HepG2 (cell line): ENCODE data around the gene PARN. TPM values are rescaled to one million over a fixed set of nuclear protein-coding genes. Genes with fewer than 3 reads are reported as not detected.

Source experiments
- IRF2 ChIP-seq: IDR thresholded peaks from 2 replicates; pipeline ENCODE4 v1.6.1; 2018; ENCODE audit warnings: missing genetic modification reagents, missing compliant biosample characterization
- LCORL ChIP-seq, 2 experiments: fragments of 450-650 bp in 1 of 2; sonication (generic) in 1 of 2; formaldehyde crosslinking in 1 of 2; IDR thresholded peaks; 2 replicates each; pipeline versions ENCODE4 v1.5.0 to v1.6.1; 2017 to 2020; ENCODE audit warnings: antibody characterized with exemption in 1 of 2, missing genetic modification reagents in 1 of 2
- MTERF4 ChIP-seq: sonication (generic); formaldehyde crosslinking; IDR thresholded peaks from 2 replicates; pipeline ENCODE4 v1.8.0; 2023; ENCODE audit warnings: mild to moderate bottlenecking, missing genetic modification reagents
- NAIF1 ChIP-seq: sonication (generic); formaldehyde crosslinking; IDR thresholded peaks from 2 replicates; pipeline ENCODE4 v1.5.0; 2020; ENCODE audit warnings: mild to moderate bottlenecking, missing genetic modification reagents, borderline replicate concordance
- NFAT5 ChIP-seq: sonication (generic); formaldehyde crosslinking; IDR thresholded peaks from 2 replicates; pipeline ENCODE4 v1.4.0; 2020; ENCODE audit warnings: missing genetic modification reagents
- PHF8 ChIP-seq: sonication (generic); formaldehyde crosslinking; IDR thresholded peaks from 2 replicates; pipeline ENCODE4 v1.5.0; 2020; ENCODE audit warnings: missing genetic modification reagents
- REL ChIP-seq: sonication (generic); formaldehyde crosslinking; conservative IDR thresholded peaks from 2 replicates; pipeline ENCODE4 v1.8.0; 2022; ENCODE audit warnings: mild to moderate bottlenecking, missing genetic modification reagents, moderate library complexity
- THAP8 ChIP-seq: sonication (generic); formaldehyde crosslinking; IDR thresholded peaks from 2 replicates; pipeline ENCODE4 v1.5.1; 2020; ENCODE audit warnings: missing genetic modification reagents, mild to moderate bottlenecking, borderline replicate concordance
- ZBTB49 ChIP-seq: sonication (generic); formaldehyde crosslinking; IDR thresholded peaks from 2 replicates; pipeline ENCODE4 v1.4.0; 2020; ENCODE audit warnings: missing genetic modification reagents, borderline replicate concordance
- ZFP82 ChIP-seq: sonication (generic); formaldehyde crosslinking; IDR thresholded peaks from 2 replicates; pipeline ENCODE4 v1.5.1; 2020; ENCODE audit warnings: mild to moderate bottlenecking, missing genetic modification reagents, borderline replicate concordance
- ZNF256 ChIP-seq: sonication (generic); formaldehyde crosslinking; conservative IDR thresholded peaks from 2 replicates; pipeline ENCODE4 v1.4.0; 2020; ENCODE audit warnings: missing genetic modification reagents
- ZNF550 ChIP-seq: sonication (generic); formaldehyde crosslinking; IDR thresholded peaks from 2 replicates; pipeline ENCODE4 v1.4.0; 2020; ENCODE audit warnings: mild to moderate bottlenecking, missing genetic modification reagents, borderline replicate concordance
- ZNF589 ChIP-seq: sonication (generic); formaldehyde crosslinking; conservative IDR thresholded peaks from 2 replicates; pipeline ENCODE4 v1.8.0; 2022; ENCODE audit warnings: mild to moderate bottlenecking, moderate library complexity, missing genetic modification reagents
- ZNF709 ChIP-seq: sonication (generic); formaldehyde crosslinking; IDR thresholded peaks from 2 replicates; pipeline ENCODE4 v1.5.0; 2020; ENCODE audit warnings: mild to moderate bottlenecking, missing genetic modification reagents
- ZNF710 ChIP-seq: sonication (generic); formaldehyde crosslinking; IDR thresholded peaks from 2 replicates; pipeline ENCODE4 v1.5.0; 2020; ENCODE audit warnings: mild to moderate bottlenecking, missing genetic modification reagents, borderline replicate concordance
- ZNF768 ChIP-seq: sonication (generic); formaldehyde crosslinking; IDR thresholded peaks from 2 replicates; pipeline ENCODE4 v1.4.0; 2020; ENCODE audit warnings: missing genetic modification reagents
- polyA plus RNA-seq, 8 experiments: library from polyadenylated mRNA; depleted of rRNA in 3 of 8; stranded (reverse) in 7 of 8; unstranded in 1 of 8; fragments of >200 nt; fragmentation: Illumina TruSeq in 4 of 8; extraction: Trizol in 4 of 8; gene quantifications; 2 replicates each; pipeline versions ENCODE4 v1.2.1 to v1.2.3, GENCODE V29; 2011 to 2016; ENCODE audit warnings: low read depth in 4 of 8, missing spikeins in 1 of 8, mixed read lengths in 1 of 8; ENCODE audit not compliant: insufficient read depth in 1 of 8
- total RNA-seq, 5 experiments: library from RNA; depleted of rRNA; stranded (reverse); fragments of >200 nt; fragmentation: Illumina TruSeq; extraction: Trizol; gene quantifications; 2 replicates each; pipeline ENCODE4 v1.2.3, GENCODE V29; 2016; ENCODE audit warnings: low read depth in 1 of 5

Gene PARN
- total and polyA plus RNA-seq, 2 of the 13 experiments (the other 11 are each of a cell fraction or from before 2014, with no cell fraction given), result 13.3 to 47.6 TPM

GRCh38 chr16:14501331-14502255, 128.5 kb downstream of the PARN start (continued):
- TF ChIP-seq ZBTB49 (CRISPR knock-in tag) (no peak), ZNF589 (CRISPR knock-in tag) (no peak), MTERF4 (CRISPR knock-in tag) (no peak), PHF8 (no peak; the same call in 1 of the 2 replicates), ZNF768 (CRISPR knock-in tag) (no peak), THAP8 (no peak), ZNF256 (CRISPR knock-in tag) (no peak), NFAT5 (CRISPR knock-in tag) (0 out of 2 replicates have a peak, but pooled peaks have one; percentile 22), ZFP82 (CRISPR knock-in tag) (no peak), LCORL (IDR thresholded peaks at IDR 0.05) (no peak), LCORL (CRISPR knock-in tag; IDR thresholded peaks at IDR 0.05) (peak; percentile 68), IRF2 (CRISPR knock-in tag) (peak; percentile 26; the same call in 1 of the 2 replicates), NAIF1 (CRISPR knock-in tag) (no peak), ZNF710 (CRISPR knock-in tag) (0 out of 2 replicates have a peak, but pooled peaks have one; percentile 16), REL (no peak), ZNF709 (CRISPR knock-in tag) (no peak), ZNF550 (CRISPR knock-in tag) (no peak)
